NCI-H1092 (cell line): Measurements from ENCODE around the gene ATF7.
A peak's percentile ranks its signal among the peaks of the same experiment; 100 is the strongest.
"Not testable (repeated sequence)": the region's sequence is repeated elsewhere in the genome, so short reads cannot be mapped to it uniquely, and the experiment has no call there.

Source experiments
- DNase-seq: peaks from one replicate; lab custom pipeline; 2025; lab: John Stamatoyannopoulos, UW

Gene ATF7

GRCh38 chr12:53564941-53565340 is 61.2 kb downstream of the ATF7 start:
- no peak for DNase-seq

- DNase-seq, result no peak
These were observed 61.9 kb downstream of the ATF7 start for GRCh38 chr12:53564278-53564677.

DNA sequence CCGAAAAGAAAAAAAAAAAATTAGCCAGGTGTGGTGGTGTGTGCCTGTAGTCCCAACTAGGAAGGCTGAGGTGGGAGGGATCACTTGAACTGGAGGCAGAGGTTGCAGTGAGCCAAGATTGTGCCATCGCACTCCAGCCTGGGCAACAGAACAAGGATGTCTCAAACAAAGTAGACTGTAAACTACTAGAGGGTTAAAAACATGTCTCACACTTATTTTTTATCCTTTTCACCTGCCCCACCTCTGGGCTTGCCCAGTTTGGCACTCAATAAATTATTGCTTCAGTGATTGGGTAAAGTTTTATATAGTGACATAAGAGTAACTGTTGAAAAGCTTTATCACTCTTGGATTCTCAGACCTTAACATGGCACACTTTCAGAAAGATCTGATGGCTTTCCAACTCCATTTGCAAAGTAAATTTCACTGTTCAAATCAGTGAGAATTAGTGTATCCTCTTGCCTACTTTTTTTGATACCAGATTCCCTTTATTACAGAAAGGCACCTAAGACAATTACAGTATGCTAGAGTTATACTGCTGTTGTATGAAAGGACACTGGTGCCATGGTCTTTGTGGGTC is 62.6 kb downstream of the ATF7 start:
- no peak for DNase-seq

DNA sequence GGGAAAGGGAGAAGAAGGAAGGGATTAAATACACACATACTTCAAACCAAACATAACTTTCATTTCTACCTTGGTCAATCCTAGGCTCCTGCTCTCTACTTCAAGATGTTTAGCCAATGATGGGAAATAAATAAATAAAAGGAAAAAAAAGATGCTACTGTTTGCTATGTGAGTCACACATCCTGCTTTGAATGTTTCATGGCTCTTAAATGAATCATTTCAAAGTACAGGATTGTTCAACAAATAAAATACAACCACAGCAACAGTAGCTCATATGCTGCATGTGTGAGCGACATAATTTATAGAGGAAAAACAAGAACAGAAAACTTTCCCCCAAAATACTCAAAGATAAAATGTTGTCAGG is 64.6 kb downstream of the ATF7 start:
- no peak for DNase-seq

GRCh38 chr12:53560912-53561589 is 65.1 kb downstream of the ATF7 start:
- no peak for DNase-seq

DNA sequence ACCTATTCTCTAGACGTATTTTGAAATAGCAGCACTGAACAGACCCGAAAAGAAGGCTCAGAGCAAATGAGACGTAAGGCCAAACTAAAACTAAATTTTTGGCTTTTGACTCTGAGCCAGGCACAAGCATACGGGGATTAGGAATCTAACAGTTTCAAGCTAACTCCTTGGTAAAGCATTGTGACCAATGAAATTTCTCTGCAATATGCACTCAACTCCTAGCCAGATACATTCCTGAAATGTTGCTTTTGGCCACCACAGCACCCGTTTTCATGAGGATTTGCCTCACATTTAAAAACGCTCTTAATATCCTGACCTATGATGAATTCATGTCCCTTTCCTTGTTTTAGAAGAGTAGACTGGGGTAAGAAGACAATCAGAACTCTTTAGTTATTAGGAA is 65.8 kb downstream of the ATF7 start:
- DNase-seq, result no peak

GRCh38 chr12:53558631-53559030 is 67.6 kb downstream of the ATF7 start:
- DNase-seq, result no peak

DNA sequence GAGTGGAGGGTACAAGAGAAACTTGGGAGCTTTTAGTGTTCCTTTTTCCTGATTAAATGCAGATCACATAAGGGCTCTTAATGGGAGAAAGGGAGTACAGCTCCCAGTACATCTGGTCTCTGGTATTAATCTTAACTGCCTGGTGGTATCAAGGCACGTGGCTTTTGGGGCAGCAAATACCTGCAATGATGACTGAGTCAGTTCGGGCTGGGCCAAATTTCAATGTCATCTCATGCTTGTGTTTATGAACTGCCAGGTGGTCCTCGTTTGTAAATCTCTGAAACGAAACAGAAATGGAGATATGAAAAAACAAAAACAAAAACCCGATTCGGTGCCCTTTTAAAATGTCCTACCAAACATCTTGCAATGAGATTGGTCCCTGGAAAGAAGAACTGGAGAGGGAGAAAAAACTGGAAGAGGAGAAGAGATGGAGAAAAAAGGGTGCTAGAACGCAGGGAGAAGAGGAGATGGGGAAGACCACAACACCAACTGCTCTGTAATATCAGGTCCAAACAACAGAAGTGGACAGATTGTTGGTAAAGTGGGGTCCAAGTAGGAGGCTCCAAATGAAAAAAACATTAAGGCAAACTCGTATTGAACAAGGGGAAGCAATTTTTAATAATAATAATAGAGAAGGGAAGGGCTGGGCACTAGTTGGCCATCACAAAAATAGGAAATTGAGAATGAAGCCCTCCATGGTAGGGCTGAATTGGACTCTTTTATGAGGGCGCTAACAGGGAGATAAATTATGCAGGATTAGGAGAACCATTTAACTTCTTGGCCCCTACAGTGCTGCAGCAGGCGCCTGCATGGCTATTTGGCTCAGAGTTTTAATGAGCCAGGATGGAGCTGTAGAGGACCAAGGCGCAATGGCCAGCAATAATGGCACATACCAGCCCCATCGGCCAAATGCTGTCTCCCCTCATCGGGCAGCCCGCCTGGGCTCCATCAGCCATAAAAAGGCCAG is 73.5 kb downstream of the ATF7 start:
- no peak for DNase-seq

DNA sequence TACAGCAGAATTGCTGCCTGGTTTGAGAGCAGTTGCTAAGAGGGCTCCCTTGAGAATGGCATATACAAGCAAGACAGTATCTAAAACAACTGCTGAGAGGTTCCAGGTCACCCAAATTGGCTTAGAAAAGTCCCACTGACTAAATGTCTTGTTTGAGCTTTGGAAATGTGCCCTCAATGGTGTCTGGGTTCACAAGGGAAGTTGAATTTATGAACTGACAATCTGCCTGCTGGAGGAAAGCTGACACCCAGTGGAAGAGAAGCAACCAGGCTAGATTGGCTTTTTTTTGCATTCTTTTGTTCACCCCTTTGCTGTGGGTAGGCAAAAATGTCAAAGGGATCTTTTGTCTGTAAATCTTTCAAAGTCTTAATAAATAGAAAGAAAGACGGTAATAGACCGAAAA is 74.3 kb downstream of the ATF7 start:
- no peak for DNase-seq

DNA sequence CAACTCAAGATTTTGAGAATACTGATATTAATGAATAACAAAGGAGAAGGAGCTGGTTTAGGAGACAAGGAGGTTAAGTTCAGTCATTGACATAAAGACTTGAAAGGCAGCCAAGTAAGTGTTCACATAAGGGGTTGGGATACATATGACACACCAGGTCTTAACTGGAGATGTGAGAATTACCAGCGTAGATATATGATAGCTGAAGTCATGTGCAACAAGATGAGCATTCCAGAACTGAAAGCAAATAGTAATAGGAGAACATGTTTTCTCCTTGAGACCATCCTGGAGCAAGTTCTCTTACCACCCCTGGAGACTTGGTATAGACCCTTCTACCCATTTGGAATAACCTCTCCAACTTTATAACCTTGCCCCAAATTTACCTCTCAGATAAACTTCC is 75.6 kb downstream of the ATF7 start:
- no peak for DNase-seq

DNA sequence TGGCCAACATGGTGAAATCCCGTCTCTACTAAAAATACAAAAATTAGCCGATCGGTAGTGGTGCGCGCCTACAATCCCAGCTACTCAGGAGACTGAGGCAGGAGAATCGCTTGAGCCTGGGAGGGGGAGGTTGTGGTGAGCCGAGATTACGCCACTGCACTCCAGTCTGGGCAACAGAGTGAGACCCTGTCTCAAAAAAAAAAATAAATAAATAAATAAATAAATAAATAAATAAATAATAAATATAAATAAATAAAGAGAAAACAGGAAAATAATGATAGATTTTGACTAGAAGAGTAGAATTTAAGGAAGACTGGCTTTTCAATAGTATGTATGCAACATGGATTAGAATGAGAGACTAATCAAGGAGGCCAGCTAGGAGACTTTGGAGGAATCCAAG is 76.1 kb downstream of the ATF7 start:
- not testable (repeated sequence) for DNase-seq

GRCh38 chr12:53548354-53548753 is 77.8 kb downstream of the ATF7 start:
- DNase-seq, result not testable (repeated sequence)

GRCh38 chr12:53543539-53543938 is 82.6 kb downstream of the ATF7 start:
- peak; percentile 10 for DNase-seq

DNA sequence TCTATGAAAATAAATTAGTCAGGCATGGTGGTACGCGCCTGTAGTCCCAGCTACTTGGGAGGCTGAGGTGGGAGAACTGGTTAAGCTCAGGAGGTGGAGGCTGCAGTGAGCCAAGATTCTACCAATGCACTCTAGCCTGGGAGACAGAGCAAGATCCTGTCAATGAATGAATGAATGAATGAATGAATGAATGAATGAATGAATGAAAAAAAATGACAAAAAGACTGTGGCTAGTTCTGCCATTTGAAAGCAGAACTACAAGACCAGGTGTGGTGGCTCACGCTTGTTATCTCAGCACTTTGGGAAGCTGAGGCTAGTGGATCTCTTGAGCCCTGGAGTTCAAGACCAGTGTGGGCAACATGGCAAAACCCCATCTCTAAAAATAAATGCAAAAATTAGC is 86.7 kb downstream of the ATF7 start:
- DNase-seq, result no peak

GRCh38 chr12:53538209-53538689 is 87.9 kb downstream of the ATF7 start:
- DNase-seq, result no peak

DNA sequence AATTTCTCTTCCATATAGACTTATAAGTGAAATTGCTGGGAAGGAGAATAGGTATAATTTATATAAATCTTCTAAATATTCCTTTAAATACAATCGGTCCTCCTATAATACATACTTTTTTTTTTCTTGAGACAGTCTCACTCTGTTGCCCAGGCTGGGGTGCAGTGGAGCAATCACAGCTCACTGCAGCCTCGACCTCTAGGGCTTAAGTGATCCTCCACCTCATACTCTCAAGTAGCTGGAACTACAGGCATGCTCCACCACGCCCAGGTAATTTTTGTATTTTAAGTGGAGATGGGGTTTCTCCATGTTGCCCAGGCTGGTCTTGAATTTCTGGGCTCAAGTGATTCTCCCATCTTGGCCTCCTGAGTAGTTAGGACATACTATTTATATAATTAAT is 89.2 kb downstream of the ATF7 start:
- no peak for DNase-seq

GRCh38 chr12:53533471-53533870 is 92.7 kb downstream of the ATF7 start:
- DNase-seq, result no peak

GRCh38 chr12:53532524-53533445 is 93.4 kb downstream of the ATF7 start:
- peak; percentile 12 for DNase-seq

GRCh38 chr12:53532021-53532420 is 94.2 kb downstream of the ATF7 start:
- peak; percentile 46 for DNase-seq

GRCh38 chr12:53530920-53531319 is 95.3 kb downstream of the ATF7 start:
- no peak for DNase-seq

DNA sequence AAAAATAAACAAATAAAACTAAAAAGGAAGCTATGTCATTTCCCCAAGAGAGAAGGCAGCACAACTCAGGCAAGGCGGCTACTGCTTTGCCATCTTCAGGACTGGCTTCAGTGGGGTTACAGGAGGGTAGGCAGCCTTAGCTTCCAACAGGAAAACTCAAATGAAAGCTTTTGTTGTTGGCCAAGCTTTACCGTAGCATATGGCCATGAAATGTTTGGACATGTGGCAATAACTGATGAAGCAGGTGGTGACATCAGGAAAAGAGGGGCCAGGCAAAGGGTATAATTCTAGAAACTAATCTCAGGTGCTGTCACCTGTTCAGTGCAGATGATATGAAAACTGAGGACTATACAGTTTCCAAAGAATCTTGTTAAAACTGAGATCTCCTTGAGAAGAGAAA is 96.1 kb downstream of the ATF7 start:
- DNase-seq, result no peak

DNA sequence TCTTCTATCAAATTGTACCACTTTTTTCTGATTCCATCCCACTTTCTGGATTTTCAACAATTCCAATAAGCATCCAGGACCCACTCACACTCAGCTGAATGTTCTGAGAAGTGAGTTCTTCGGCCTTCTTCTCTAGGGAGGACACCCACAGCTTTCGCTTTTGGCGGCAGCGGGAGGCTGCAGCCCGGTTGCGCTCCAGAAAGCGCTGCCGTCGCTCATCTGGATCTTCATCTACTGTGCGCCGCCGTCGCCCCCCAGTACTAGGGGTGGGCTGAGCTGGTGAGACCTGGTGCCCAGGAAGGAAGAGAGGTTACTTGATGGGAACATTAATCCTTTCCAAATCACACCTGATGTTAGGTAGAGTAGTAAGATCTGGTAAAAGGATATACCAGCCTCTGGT is 101.7 kb downstream of the ATF7 start:
- DNase-seq, result no peak
